ENCODE data around the gene C3.
"Not testable (repeated sequence)": the region's sequence is repeated elsewhere in the genome, so short reads cannot be mapped to it uniquely, and the experiment has no call there.

C3 gene

GRCh38 chr19:6712692-6713670, 7.5 kb downstream of the C3 start:
- no peak for DNase-seq (ENCODE audit: low spot score)

GRCh38 chr19:6712231-6712630, 8.2 kb downstream of the C3 start:
- DNase-seq (ENCODE audit: low spot score): no peak

- no peak for DNase-seq (ENCODE audit: low spot score)
Observed at GRCh38 chr19:6711605-6712004, 8.8 kb downstream of the C3 start.

GRCh38 chr19:6711078-6711361, 9.4 kb downstream of the C3 start:
- DNase-seq (ENCODE audit: low spot score): no peak

GRCh38 chr19:6710273-6711077, 10.0 kb downstream of the C3 start:
- DNase-seq (ENCODE audit: low spot score): no peak

GRCh38 chr19:6709549-6709948, 10.9 kb downstream of the C3 start:
- no peak for DNase-seq (ENCODE audit: low spot score)

GRCh38 chr19:6708913-6709312, 11.5 kb downstream of the C3 start:
- DNase-seq (ENCODE audit: low spot score): not testable (repeated sequence)

- DNase-seq (ENCODE audit: low spot score): no peak
Observed at GRCh38 chr19:6708346-6708745, 12.1 kb downstream of the C3 start.

- no peak for DNase-seq (ENCODE audit: low spot score)
Observed at GRCh38 chr19:6707658-6708018, 12.8 kb downstream of the C3 start.

- DNase-seq (ENCODE audit: low spot score): no peak
Observed at GRCh38 chr19:6707011-6707657, 13.3 kb downstream of the C3 start.

- no peak for DNase-seq (ENCODE audit: low spot score)
Observed at GRCh38 chr19:6706633-6706958, 13.9 kb downstream of the C3 start.

GRCh38 chr19:6705931-6706632, 14.4 kb downstream of the C3 start:
- no peak for DNase-seq (ENCODE audit: low spot score)

GRCh38 chr19:6700586-6701316, 19.7 kb downstream of the C3 start:
- no peak for DNase-seq (ENCODE audit: low spot score)

- no peak for DNase-seq (ENCODE audit: low spot score)
Observed at GRCh38 chr19:6699935-6700334, 20.5 kb downstream of the C3 start.

GRCh38 chr19:6697291-6697690, 23.2 kb downstream of the C3 start:
- no peak for DNase-seq (ENCODE audit: low spot score)

GRCh38 chr19:6696239-6696820, 24.1 kb downstream of the C3 start:
- no peak for DNase-seq (ENCODE audit: low spot score)

- no peak for DNase-seq (ENCODE audit: low spot score)
Observed at GRCh38 chr19:6694147-6694815, 26.2 kb downstream of the C3 start.

GRCh38 chr19:6693681-6694080, 26.8 kb downstream of the C3 start:
- no peak for DNase-seq (ENCODE audit: low spot score)

- DNase-seq (ENCODE audit: low spot score): no peak
Observed at GRCh38 chr19:6693056-6693471, 27.4 kb downstream of the C3 start.

- no peak for DNase-seq (ENCODE audit: low spot score)
Observed at GRCh38 chr19:6692027-6692426, 28.4 kb downstream of the C3 start.

GRCh38 chr19:6691342-6691741, 29.1 kb downstream of the C3 start:
- DNase-seq (ENCODE audit: low spot score): no peak
